Umbilical cord (tissue), 2 donors: ENCODE results near the gene S100A2. TPM values are rescaled to one million over a fixed set of nuclear protein-coding genes. Genes with fewer than 3 reads are reported as not detected.
A peak's percentile ranks its signal among the peaks of the same experiment; 100 is the strongest.

ENCODE experiments used
- DNase-seq: peaks from one replicate; pipeline ENCODE4 v3.0.0-alpha.2; 2015; ENCODE audit warnings: low spot score
- total RNA-seq: library from RNA; depleted of rRNA; stranded (reverse); fragments of >200 nt; gene quantifications from one replicate; pipeline ENCODE4 v1.2.3, GENCODE V29; 2014; ENCODE audit warnings: low replicate concordance; ENCODE audit not compliant: insufficient read depth

The S100A2 gene
- total RNA-seq, 1 donor from 2014 or later: 20.7 TPM

GRCh38 chr1:153545067-153546055 is 20.3 kb downstream of the S100A2 start, which contains the start of gene S100A4:
S100A4 (minus strand) TSS chr1:153545806; CDS start chr1:153544794, 1,012 bp downstream.
- DNase-seq: peak; percentile 99

- DNase-seq: no peak
These were observed 21.1 kb downstream of the S100A2 start for GRCh38 chr1:153544453-153545066.

- no peak for DNase-seq
These were observed 21.9 kb downstream of the S100A2 start for GRCh38 chr1:153543736-153544135.

- DNase-seq: no peak
These were observed 22.5 kb downstream of the S100A2 start for GRCh38 chr1:153542956-153543711.

GRCh38 chr1:153541641-153542590 is 23.7 kb downstream of the S100A2 start:
- DNase-seq: no peak

GRCh38 chr1:153540394-153541361 is 25.0 kb downstream of the S100A2 start, which contains the start of gene S100A5:
S100A5 (minus strand) TSS chr1:153540934; CDS start chr1:153540191, 743 bp downstream.
- no peak for DNase-seq

GRCh38 chr1:153539395-153540093 is 26.1 kb downstream of the S100A2 start:
- no peak for DNase-seq

GRCh38 chr1:153538315-153538821 is 27.3 kb downstream of the S100A2 start:
- DNase-seq: no peak

GRCh38 chr1:153537376-153537730 is 28.3 kb downstream of the S100A2 start:
- no peak for DNase-seq

GRCh38 chr1:153536671-153537375 is 28.8 kb downstream of the S100A2 start:
- no peak for DNase-seq

GRCh38 chr1:153536012-153536670 is 29.5 kb downstream of the S100A2 start:
- peak; percentile 89 for DNase-seq

- no peak for DNase-seq
These were observed 30.2 kb downstream of the S100A2 start, which contains the start of gene S100A6 for GRCh38 chr1:153535242-153536011. S100A6 (minus strand) TSS chr1:153535991; CDS start chr1:153535339, 652 bp downstream.

GRCh38 chr1:153534925-153535241 is 30.8 kb downstream of the S100A2 start:
- DNase-seq: no peak

- DNase-seq: no peak
These were observed 31.3 kb downstream of the S100A2 start for GRCh38 chr1:153534226-153534924.

- peak; percentile 82 for DNase-seq
These were observed 31.9 kb downstream of the S100A2 start for GRCh38 chr1:153533689-153534201.
